Measurements from ENCODE around the gene BPTF.

DNA sequence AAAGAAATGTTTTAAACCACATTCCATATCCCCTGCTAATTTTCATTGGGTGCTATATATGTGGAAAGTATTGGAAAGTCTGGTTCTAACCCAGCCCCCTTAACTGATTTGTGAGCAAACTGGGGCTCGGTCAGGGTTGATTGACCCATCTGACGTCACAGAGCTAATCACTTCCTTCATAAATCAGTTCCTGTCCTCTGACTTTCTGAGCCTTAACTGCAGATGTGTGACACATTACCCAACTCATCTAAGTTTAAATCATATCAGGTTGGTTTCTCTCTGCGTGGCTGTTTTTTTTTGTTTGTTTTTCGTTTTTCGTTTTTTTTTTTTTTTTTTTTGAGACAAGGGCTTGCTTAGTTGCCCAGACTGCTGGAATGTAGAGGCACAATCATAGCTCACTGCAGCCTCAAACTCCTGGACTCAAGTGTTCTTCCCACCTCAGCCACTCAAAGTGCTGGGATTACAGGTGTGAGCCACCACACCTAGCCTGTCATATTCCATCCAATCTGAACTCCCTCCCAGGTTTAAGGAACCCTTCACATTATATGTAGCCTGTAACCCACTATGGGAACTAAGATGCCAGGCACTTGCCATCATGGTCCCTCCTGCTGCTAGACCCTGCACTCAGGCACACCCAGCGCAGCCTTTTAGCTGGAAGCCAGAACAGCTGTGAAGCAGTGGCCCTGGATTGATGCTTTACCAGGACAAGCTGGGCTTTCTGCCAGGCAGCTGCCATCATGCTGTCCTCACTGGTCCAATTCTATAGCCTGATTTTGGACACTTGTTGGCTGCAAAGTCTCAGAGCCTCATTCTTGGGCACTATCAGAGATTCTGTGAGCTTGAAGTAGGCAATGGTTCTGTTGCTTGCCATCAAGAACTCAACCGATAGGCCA, 6.9 kb upstream of the BPTF start:
- TF ChIP-seq, protein P1, sequence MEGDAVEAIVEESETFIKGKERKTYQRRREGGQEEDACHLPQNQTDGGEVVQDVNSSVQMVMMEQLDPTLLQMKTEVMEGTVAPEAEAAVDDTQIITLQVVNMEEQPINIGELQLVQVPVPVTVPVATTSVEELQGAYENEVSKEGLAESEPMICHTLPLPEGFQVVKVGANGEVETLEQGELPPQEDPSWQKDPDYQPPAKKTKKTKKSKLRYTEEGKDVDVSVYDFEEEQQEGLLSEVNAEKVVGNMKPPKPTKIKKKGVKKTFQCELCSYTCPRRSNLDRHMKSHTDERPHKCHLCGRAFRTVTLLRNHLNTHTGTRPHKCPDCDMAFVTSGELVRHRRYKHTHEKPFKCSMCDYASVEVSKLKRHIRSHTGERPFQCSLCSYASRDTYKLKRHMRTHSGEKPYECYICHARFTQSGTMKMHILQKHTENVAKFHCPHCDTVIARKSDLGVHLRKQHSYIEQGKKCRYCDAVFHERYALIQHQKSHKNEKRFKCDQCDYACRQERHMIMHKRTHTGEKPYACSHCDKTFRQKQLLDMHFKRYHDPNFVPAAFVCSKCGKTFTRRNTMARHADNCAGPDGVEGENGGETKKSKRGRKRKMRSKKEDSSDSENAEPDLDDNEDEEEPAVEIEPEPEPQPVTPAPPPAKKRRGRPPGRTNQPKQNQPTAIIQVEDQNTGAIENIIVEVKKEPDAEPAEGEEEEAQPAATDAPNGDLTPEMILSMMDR (IDR thresholded peaks at IDR 0.05) = no peak
- TF ChIP-seq POLR2A (IDR thresholded peaks at IDR 0.05) = no peak
